ENCODE data around the gene SST.

SST gene

GRCh38 chr3:187669675-187670504 lies at the start of gene SST:
Gene SST (minus strand): TSS chr3:187670394. CDS start chr3:187670291, 103 bp downstream.
- DNase-seq (ENCODE audit: low spot score), result no peak
- in situ Hi-C loops (cut with MboI; ENCODE audit: low sequenced_read_pairs, unreplicated experiment), result no loop called here

GRCh38 chr3:187719628-187720336 lies 49.6 kb upstream of the SST start:
- no peak for TF ChIP-seq CTCF (IDR thresholded peaks at IDR 0.05; ENCODE audit: borderline replicate concordance, control extremely low read depth, extremely low read depth, insufficient read depth, missing control alignments)
- DNase-seq (ENCODE audit: low spot score), result no peak
- in situ Hi-C loops (cut with MboI; ENCODE audit: low sequenced_read_pairs, unreplicated experiment), result no loop called here

More at GRCh38 chr3:187669675-187670504, at the start of gene SST:
- no peak for TF ChIP-seq CTCF (IDR thresholded peaks at IDR 0.05; ENCODE audit: borderline replicate concordance, control extremely low read depth, extremely low read depth, insufficient read depth, missing control alignments)

GRCh38 chr3:187718802-187719201 lies 48.6 kb upstream of the SST start:
- no peak for DNase-seq (ENCODE audit: low spot score)
- in situ Hi-C loops (cut with MboI; ENCODE audit: low sequenced_read_pairs, unreplicated experiment), result no loop called here

GRCh38 chr3:187717572-187717971 lies 47.4 kb upstream of the SST start:
- no peak for TF ChIP-seq CTCF (IDR thresholded peaks at IDR 0.05; ENCODE audit: borderline replicate concordance, control extremely low read depth, extremely low read depth, insufficient read depth, missing control alignments)
- no peak for DNase-seq (ENCODE audit: low spot score)
- in situ Hi-C loops (cut with MboI; ENCODE audit: low sequenced_read_pairs, unreplicated experiment), result no loop called here

More at GRCh38 chr3:187718802-187719201, 48.6 kb upstream of the SST start:
- TF ChIP-seq CTCF (IDR thresholded peaks at IDR 0.05; ENCODE audit: borderline replicate concordance, control extremely low read depth, extremely low read depth, insufficient read depth, missing control alignments), result no peak

- in situ Hi-C loops (cut with MboI; ENCODE audit: low sequenced_read_pairs, unreplicated experiment), result no loop called here
Measured at GRCh38 chr3:187714404-187714979, 44.3 kb upstream of the SST start.

More at GRCh38 chr3:187714404-187714979, 44.3 kb upstream of the SST start:
- peak; percentile 89 for TF ChIP-seq CTCF (IDR thresholded peaks at IDR 0.05; ENCODE audit: borderline replicate concordance, control extremely low read depth, extremely low read depth, insufficient read depth, missing control alignments)
- DNase-seq (ENCODE audit: low spot score), result peak; percentile 72

All from GM13976 (cell line).